ENCODE data around the gene SLC25A25. TPM values are rescaled to one million over a fixed set of nuclear protein-coding genes. Genes with fewer than 3 reads are reported as not detected.

SLC25A25 gene
- total and polyA plus RNA-seq, 2 of the 8 experiments (the other 6 are each of a cell fraction or from before 2014, with no cell fraction given): 6.5 to 18.5 TPM

GRCh38 chr9:128106940-128107467 lies 39.0 kb downstream of the SLC25A25 start:
- Histone ChIP-seq H2BK120ac (replicated peaks; ENCODE audit: low read depth, low read length) (no peak overlapping the region), H3K4me3 (ENCODE audit: extremely low read depth in 1 of 4, insufficient read depth in 2 of 4, low read depth in 3 of 4, low read length in 4 of 4) (no peak overlapping the region), H3K36me3 (ENCODE audit: control insufficient read depth in 2 of 4, insufficient read depth in 4 of 4, low read length in 3 of 4) (peaks cover 18 to 48% (median 41%) of the 10 kb centered on the region in 4 experiments), H2AFZ (ENCODE audit: low read length) (no peak overlapping the region), H3K23me2 (ENCODE audit: low read depth, low read length) (no peaks in the 10 kb centered on the region), H3K4ac (replicated peaks; ENCODE audit: insufficient read length, low read depth, low read length) (no peak overlapping the region), H3K79me2 (ENCODE audit: control insufficient read depth in 1 of 2, insufficient read depth in 2 of 2, low read length in 2 of 2) (no peaks in the 10 kb centered on the region), H3K4me1 (replicated peaks in 1 of 4; ENCODE audit: control insufficient read depth in 3 of 4, insufficient read depth in 4 of 4, low read length in 3 of 4) (no peaks in the 10 kb centered on the region), H2BK12ac (ENCODE audit: low read depth, low read length) (no peak overlapping the region), H2AK5ac (ENCODE audit: low read depth, low read length) (no peak overlapping the region), H3K23ac (ENCODE audit: insufficient read length) (no peak overlapping the region), H4K5ac (ENCODE audit: insufficient read length, low read depth, low read length) (no peak overlapping the region), H4K20me1 (replicated peaks in 1 of 2; ENCODE audit: control insufficient read depth in 1 of 2, insufficient read depth in 2 of 2, low read length in 2 of 2) (peaks cover 3 to 18% of the 10 kb centered on the region in 2 experiments), H3K4me2 (ENCODE audit: insufficient read depth in 1 of 2, low read depth in 2 of 2, low read length in 2 of 2) (no peak overlapping the region), H3K14ac (ENCODE audit: insufficient read length) (no peak overlapping the region), H3K27me3 (replicated peaks in 1 of 4; ENCODE audit: control insufficient read depth in 3 of 4, extremely low read depth in 1 of 4, insufficient read depth in 3 of 4, low read length in 3 of 4) (no peaks in the 10 kb centered on the region), H3K9me3 (ENCODE audit: insufficient read depth in 2 of 2, low read depth in 1 of 2, low read length in 1 of 2) (no peaks in the 10 kb centered on the region), H2BK15ac (ENCODE audit: low read length) (no peak overlapping the region), H2BK20ac (ENCODE audit: low read length) (no peak overlapping the region), H3K79me1 (ENCODE audit: low read depth, low read length) (no peaks in the 10 kb centered on the region; the same call in 1 of the 2 replicates), H3K56ac (replicated peaks; ENCODE audit: insufficient read length, low read depth, low read length) (no peak overlapping the region), H3K9ac (replicated peaks in 1 of 4; ENCODE audit: extremely low read depth in 1 of 4, low read depth in 3 of 4, low read length in 3 of 4) (no peak overlapping the region), H4K91ac (replicated peaks; ENCODE audit: insufficient read length, low read length) (no peak overlapping the region), H3K18ac (ENCODE audit: extremely low read depth, low read length) (no peak overlapping the region), H4K8ac (ENCODE audit: extremely low read depth, insufficient read depth, low read length) (no peak overlapping the region), H2BK5ac (ENCODE audit: low read depth, low read length) (no peak overlapping the region), H3K27ac (ENCODE audit: low read depth, low read length) (no peak overlapping the region)
- no peak for FAIRE-seq
- no peak for TF ChIP-seq BCL11A (IDR thresholded peaks at IDR 0.05; ENCODE audit: low read depth in 2 of 2, low read length in 2 of 2)
- ChIA-PET POLR2A (ENCODE audit: partially characterized antibody) (interaction anchor here (0.7 to 12.1 kb wide), 6 partner anchors 7 to 640 kb away, joined by 3 to 119 read pairs (median 19); partner anchors contain the start of gene NAIF1), CTCF (ENCODE audit: partially characterized antibody) (interaction anchor here (0.9 to 6.6 kb wide), 8 partner anchors 9 to 72 kb away, joined by 3 to 32 read pairs (median 4); no protein-coding TSS in a partner anchor)
- WGBS, 2 experiments (ENCODE audit: extremely low coverage in 1 of 2, insufficient coverage in 1 of 2, insufficient read length in 1 of 2, insufficient replicate concordance in 2 of 2, low coverage in 1 of 2, low lambda C conversion rate in 2 of 2, missing lambda C conversion rate in 1 of 2): 91% methylated on average over 21 of the region's 23 CpGs; no CpG with 5 or more reads in 1 of the 2 experiments
- no peak for DNase-seq (ENCODE audit: low read depth in 1 of 2, low spot score in 2 of 2)
